Endodermal cell (in vitro differentiated cells): ENCODE results near the gene AP5B1. TPM values are rescaled to one million over a fixed set of nuclear protein-coding genes. Genes with fewer than 3 reads are reported as not detected.

Source experiments
- DNase-seq: peaks from one replicate; pipeline ENCODE4 v3.0.0-alpha.2; 2017
- H3K27ac ChIP-seq: 2 replicates; pipeline ENCODE4 v1.5.1; 2013; ENCODE audit warnings: mild to moderate bottlenecking, low read depth, low read length, moderate library complexity
- H3K27me3 ChIP-seq: 2 replicates; pipeline ENCODE4 v1.6.1; 2013; ENCODE audit warnings: mild to moderate bottlenecking, low read length, moderate library complexity; ENCODE audit not compliant: insufficient read depth, control insufficient read depth, poor library complexity, severe bottlenecking
- H3K36me3 ChIP-seq: 2 replicates; pipeline ENCODE4 v1.7.0; 2013; ENCODE audit warnings: mild to moderate bottlenecking, low read length, moderate library complexity; ENCODE audit not compliant: control insufficient read depth, insufficient read depth
- H3K4me1 ChIP-seq: one replicate; pipeline ENCODE4 v1.7.0; 2013; ENCODE audit warnings: low read length; ENCODE audit not compliant: control insufficient read depth, insufficient read depth
- H3K4me3 ChIP-seq: 2 replicates; pipeline ENCODE4 v1.5.1; 2013; ENCODE audit warnings: mild to moderate bottlenecking, low read length, moderate library complexity
- H3K9ac ChIP-seq: 2 replicates; pipeline ENCODE4 v1.6.1; 2013; ENCODE audit warnings: mild to moderate bottlenecking, low read length, moderate library complexity; ENCODE audit not compliant: poor library complexity, severe bottlenecking; ENCODE audit errors: extremely low read depth
- H3K9me3 ChIP-seq: 2 replicates; pipeline ENCODE4 v1.6.1; 2013; ENCODE audit warnings: mild to moderate bottlenecking, low read length, moderate library complexity; ENCODE audit not compliant: control insufficient read depth
- H3K27ac Mint-ChIP-seq: 2 replicates; pipeline ENCODE4 v1.8.0; 2020; ENCODE audit warnings: mixed read lengths
- H3K27me3 Mint-ChIP-seq: 2 replicates; pipeline ENCODE4 v1.8.0; 2021; ENCODE audit warnings: mild to moderate bottlenecking, mixed read lengths; ENCODE audit not compliant: insufficient read depth
- H3K36me3 Mint-ChIP-seq: 2 replicates; pipeline ENCODE4 v1.8.0; 2020; ENCODE audit warnings: low read depth, mixed read lengths
- H3K4me1 Mint-ChIP-seq: 2 replicates; pipeline ENCODE4 v1.8.0; 2020; ENCODE audit warnings: mixed read lengths
- H3K4me3 Mint-ChIP-seq: 2 replicates; pipeline ENCODE4 v1.8.0; 2020; ENCODE audit warnings: mild to moderate bottlenecking, moderate library complexity, mixed read lengths
- H3K9me3 Mint-ChIP-seq: 2 replicates; pipeline ENCODE4 v1.8.0; 2020; ENCODE audit warnings: mild to moderate bottlenecking, mixed read lengths
- CTCF ChIP-seq: fragments of 200-600 bp; sonication (generic); conservative IDR thresholded peaks from 2 replicates; pipeline ENCODE4 v1.5.0; 2021; ENCODE audit warnings: antibody characterized with exemption, mild to moderate bottlenecking
- whole genome bisulfite sequencing, 2 experiments: methylation state at CpG; one replicate each; pipeline versions ENCODE4 v1.1.5 to v1.1.7; 2013; ENCODE audit warnings: missing lambda C conversion rate in 2 of 2, mixed read lengths in 1 of 2; ENCODE audit not compliant: insufficient coverage in 1 of 2, insufficient read length in 1 of 2; 5-methylcytosine and 5-hydroxymethylcytosine counted together
- total RNA-seq, 2 donors: library from RNA; stranded (reverse); fragmentation: NEBNext Ultra II Directional in 1 of 2; extraction: Animal tissue kit (Norgen Biotek cat#: 25700) in 1 of 2; gene quantifications; 2 replicates in 1 of 2; 3 replicates in 1 of 2; pipeline ENCODE4 v1.2.1, GENCODE V29; 2021

Gene AP5B1
- total RNA-seq, 2 donors from 2014 or later: 17.8 to 29.9 TPM

- H3K36me3 ChIP-seq: no peaks in the 10 kb centered on the region
- H3K9ac ChIP-seq: no peak overlapping the region
- Mint-ChIP-seq H3K4me3 (no peak overlapping the region), H3K4me1 (no peaks in the 10 kb centered on the region), H3K9me3 (peaks cover 4% of the 10 kb centered on the region), H3K27ac (no peak overlapping the region), H3K27me3 (peaks cover 44% of the 10 kb centered on the region), H3K36me3 (no peaks in the 10 kb centered on the region)
- H3K27ac ChIP-seq: no peak overlapping the region
- no peak overlapping the region for H3K4me3 ChIP-seq
- H3K27me3 ChIP-seq: peaks cover 9% of the 10 kb centered on the region
- no peak for TF ChIP-seq CTCF
- 90 to 96% methylated on average over 10 to 15 of the region's 15 CpGs for WGBS, 2 experiments
- no peaks in the 10 kb centered on the region for H3K4me1 ChIP-seq
- H3K9me3 ChIP-seq: no peaks in the 10 kb centered on the region
- DNase-seq: no peak
Measured at GRCh38 chr11:65727865-65728264, 52.9 kb downstream of the AP5B1 start.

GRCh38 chr11:65726660-65727059 is 54.1 kb downstream of the AP5B1 start:
- Mint-ChIP-seq H3K27ac (no peak overlapping the region), H3K4me1 (no peaks in the 10 kb centered on the region), H3K4me3 (no peak overlapping the region), H3K27me3 (peaks cover 36% of the 10 kb centered on the region), H3K9me3 (peaks cover under 1% of the 10 kb centered on the region), H3K36me3 (no peaks in the 10 kb centered on the region)
- Histone ChIP-seq H3K27ac (no peak overlapping the region), H3K27me3 (peaks cover 9% of the 10 kb centered on the region), H3K9me3 (no peaks in the 10 kb centered on the region), H3K9ac (no peak overlapping the region), H3K4me1 (no peaks in the 10 kb centered on the region), H3K4me3 (no peak overlapping the region), H3K36me3 (no peaks in the 10 kb centered on the region)
- TF ChIP-seq CTCF: peak; percentile 64
- 58 to 76% methylated on average over 3 to 6 of the region's 6 CpGs for WGBS, 2 experiments
- DNase-seq: no peak

Other genes starting within 250 kb of the AP5B1 start
- gene LTBP3, start 222.6 kb downstream of the AP5B1 start, total RNA-seq: 10 to 100 TPM; 19.7 to 24.2 TPM
- gene ZNRD2, start 210.5 kb downstream of the AP5B1 start, total RNA-seq: 10 to 100 TPM; 32.8 to 36.5 TPM
- gene FAM89B, start 208.4 kb downstream of the AP5B1 start, total RNA-seq: 10 to 100 TPM; 23.3 to 24.9 TPM
- gene EHBP1L1, start 204.9 kb downstream of the AP5B1 start, total RNA-seq: 1 to 10 TPM; 6.2 to 9.8 TPM
- 1 to 10 TPM in 1 of 2 donors, not detected in 1; 1.2 TPM for gene KCNK7, start 185.2 kb downstream of the AP5B1 start, total RNA-seq
- 10 to 100 TPM; 62.8 to 65.0 TPM for gene MAP3K11, start 166.8 kb downstream of the AP5B1 start, total RNA-seq
- 10 to 100 TPM; 48.1 to 57.3 TPM for gene PCNX3, start 165.2 kb downstream of the AP5B1 start, total RNA-seq
- gene SIPA1, start 142.9 kb downstream of the AP5B1 start, total RNA-seq: 10 to 100 TPM; 39.9 to 46.8 TPM
- 10 to 100 TPM; 40.2 to 41.1 TPM for gene RELA, start 118.1 kb downstream of the AP5B1 start, total RNA-seq
- gene KAT5, start 68.7 kb downstream of the AP5B1 start, total RNA-seq: 10 to 100 TPM; 48.5 to 48.8 TPM
- 10 to 100 TPM; 41.6 to 47.9 TPM for gene RNASEH2C, start 60.2 kb downstream of the AP5B1 start, total RNA-seq
- gene OVOL1, start 6.1 kb upstream of the AP5B1 start, total RNA-seq: 1 to 10 TPM; 3.4 to 5.5 TPM
- 1 to 10 TPM; 1.5 to 4.3 TPM for gene SNX32, start 53.0 kb upstream of the AP5B1 start, total RNA-seq
- gene CFL1, start 77.2 kb upstream of the AP5B1 start, total RNA-seq: 1,000 to 10,000 TPM; 1,218 to 1,284 TPM
- 10 to 100 TPM; 51.0 to 64.5 TPM for gene MUS81, start 79.5 kb upstream of the AP5B1 start, total RNA-seq
- gene EFEMP2, start 91.8 kb upstream of the AP5B1 start, total RNA-seq: 10 to 100 TPM; 84.5 to 99.6 TPM
- not detected for gene CTSW, start 98.9 kb upstream of the AP5B1 start, total RNA-seq
- gene FIBP, start 107.5 kb upstream of the AP5B1 start, total RNA-seq: 10 to 100 TPM; 81.0 to 92.0 TPM
- gene CCDC85B, start 109.7 kb upstream of the AP5B1 start, total RNA-seq: 10 to 100 TPM; 18.2 to 23.9 TPM
- gene FOSL1, start 119.4 kb upstream of the AP5B1 start, total RNA-seq: 1 to 10 TPM in 1 of 2 donors, not detected in 1; 1.8 TPM
- gene C11orf68, start 138.1 kb upstream of the AP5B1 start, total RNA-seq: 10 to 100 TPM; 26.0 to 29.1 TPM
- 100 to 1,000 TPM in 1 of 2 donors, 10 to 100 TPM in 1; 83.8 to 103 TPM for gene DRAP1, start 138.4 kb upstream of the AP5B1 start, total RNA-seq
- gene TSGA10IP, start 164.5 kb upstream of the AP5B1 start, total RNA-seq: 1 to 10 TPM in 1 of 2 donors, under 1 TPM in 1; 0.97 to 5.6 TPM
- gene SART1, start 180.8 kb upstream of the AP5B1 start, total RNA-seq: 10 to 100 TPM; 50.6 to 52.0 TPM
- gene EIF1AD, start 221.2 kb upstream of the AP5B1 start, total RNA-seq: 10 to 100 TPM; 37.4 to 40.1 TPM
- 100 to 1,000 TPM; 348 to 409 TPM for gene BANF1, start 221.5 kb upstream of the AP5B1 start, total RNA-seq
- 1 to 10 TPM; 2.1 to 4.2 TPM for gene CST6, start 231.0 kb upstream of the AP5B1 start, total RNA-seq
- not detected for gene CATSPER1, start 245.5 kb upstream of the AP5B1 start, total RNA-seq